ENCODE results near the gene IGFBPL1. TPM values are rescaled to one million over a fixed set of nuclear protein-coding genes. Genes with fewer than 3 reads are reported as not detected.

The IGFBPL1 gene
- polyA plus RNA-seq, 1 donor (not counting 4 experiments of a cell fraction or from before 2014, with no cell fraction given) = not detected

- Histone ChIP-seq H3K4me3 (ENCODE audit: control insufficient read depth in 2 of 3, extremely low read depth in 1 of 3, insufficient read depth in 2 of 3, low read depth in 1 of 3, low read length in 3 of 3) (no peak overlapping the region), H4K20me1 (ENCODE audit: control insufficient read depth, extremely low read depth, insufficient read depth, low read length) (no peaks in the 10 kb centered on the region), H3K27ac (ENCODE audit: control insufficient read depth, insufficient read depth, low read length) (no peak overlapping the region), H3K4me2 (ENCODE audit: control insufficient read depth, extremely low read depth, insufficient read depth, low read depth, low read length) (no peak overlapping the region), H3K36me3 (ENCODE audit: control insufficient read depth in 2 of 2, extremely low read depth in 1 of 2, insufficient read depth in 2 of 2, low read length in 2 of 2) (no peaks in the 10 kb centered on the region), H3K4me1 (ENCODE audit: control insufficient read depth, extremely low read depth, insufficient read depth, low read length) (no peaks in the 10 kb centered on the region), H3K9ac (ENCODE audit: control insufficient read depth, extremely low read depth, insufficient read depth, low read length) (no peak overlapping the region), H2AFZ (ENCODE audit: control insufficient read depth, low read length) (no peak overlapping the region), H3K9me3 (ENCODE audit: control insufficient read depth, low read depth, low read length) (no peaks in the 10 kb centered on the region), H3K79me2 (ENCODE audit: control insufficient read depth, insufficient read depth, low read length) (no peaks in the 10 kb centered on the region), H3K9me1 (ENCODE audit: control insufficient read depth, extremely low read depth, insufficient read depth, low read length) (no peaks in the 10 kb centered on the region), H3K27me3 (ENCODE audit: control insufficient read depth, extremely low read depth, insufficient read depth, low read length) (peaks cover 4% of the 10 kb centered on the region)
- dilution Hi-C loops (cut with MboI; ENCODE audit: extremely low pct_ligation_motif_present, low sequenced_read_pairs) = no loop called here
- FAIRE-seq (no peak), DNase-seq (ENCODE audit: low read depth, low spot score) (no peak)
- TF ChIP-seq EZH2 (IDR thresholded peaks at IDR 0.05; ENCODE audit: low read length) = no peak
- no peak for TF ChIP-seq CTCF (optimal IDR thresholded peaks at IDR 0.05 in 1 of 3, IDR thresholded peaks at IDR 0.05 in 1 of 3, conservative IDR thresholded peaks at IDR 0.05 in 1 of 3; ENCODE audit: extremely low read depth in 1 of 3, insufficient read depth in 2 of 3, low read length in 3 of 3)
Observed at GRCh38 chr9:38374847-38375571, 49.2 kb downstream of the IGFBPL1 start.

GRCh38 chr9:38373679-38374078, 50.6 kb downstream of the IGFBPL1 start:
- DNase-seq (ENCODE audit: low read depth, low spot score) (no peak), FAIRE-seq (no peak)
- Histone ChIP-seq H4K20me1 (ENCODE audit: control insufficient read depth, extremely low read depth, insufficient read depth, low read length) (no peaks in the 10 kb centered on the region), H3K27me3 (ENCODE audit: control insufficient read depth, extremely low read depth, insufficient read depth, low read length) (peaks cover 7% of the 10 kb centered on the region), H3K4me1 (ENCODE audit: control insufficient read depth, extremely low read depth, insufficient read depth, low read length) (no peaks in the 10 kb centered on the region), H3K9me3 (ENCODE audit: control insufficient read depth, low read depth, low read length) (no peaks in the 10 kb centered on the region), H3K9ac (ENCODE audit: control insufficient read depth, extremely low read depth, insufficient read depth, low read length) (no peak overlapping the region), H3K79me2 (ENCODE audit: control insufficient read depth, insufficient read depth, low read length) (no peaks in the 10 kb centered on the region), H3K36me3 (ENCODE audit: control insufficient read depth in 2 of 2, extremely low read depth in 1 of 2, insufficient read depth in 2 of 2, low read length in 2 of 2) (no peaks in the 10 kb centered on the region), H3K27ac (ENCODE audit: control insufficient read depth, insufficient read depth, low read length) (no peak overlapping the region), H3K4me2 (ENCODE audit: control insufficient read depth, extremely low read depth, insufficient read depth, low read depth, low read length) (no peak overlapping the region), H3K9me1 (ENCODE audit: control insufficient read depth, extremely low read depth, insufficient read depth, low read length) (no peaks in the 10 kb centered on the region), H3K4me3 (ENCODE audit: control insufficient read depth in 2 of 3, extremely low read depth in 1 of 3, insufficient read depth in 2 of 3, low read depth in 1 of 3, low read length in 3 of 3) (no peak overlapping the region), H2AFZ (ENCODE audit: control insufficient read depth, low read length) (no peak overlapping the region)
- TF ChIP-seq EZH2 (IDR thresholded peaks at IDR 0.05; ENCODE audit: low read length) (no peak), CTCF (optimal IDR thresholded peaks at IDR 0.05 in 1 of 3, IDR thresholded peaks at IDR 0.05 in 1 of 3, conservative IDR thresholded peaks at IDR 0.05 in 1 of 3; ENCODE audit: extremely low read depth in 1 of 3, insufficient read depth in 2 of 3, low read length in 3 of 3) (no peak)
- dilution Hi-C loops (cut with MboI; ENCODE audit: extremely low pct_ligation_motif_present, low sequenced_read_pairs) = no loop called here

Data from keratinocyte (primary cell).